GM12873 (cell line): ENCODE measurements around the gene TMEM217.

Source experiments
- CTCF ChIP-seq: IDR thresholded peaks from 2 replicates; pipeline ENCODE4 v1.5.1; 2012; ENCODE audit warnings: low read depth, mild to moderate bottlenecking, moderate library complexity, low read length, control low read depth; ENCODE audit not compliant: insufficient read depth; ENCODE audit errors: missing control alignments

The TMEM217 gene

GRCh38 chr6:37201726-37202125 is 56.2 kb downstream of the TMEM217 start:
- no peak for TF ChIP-seq CTCF

GRCh38 chr6:37200085-37200484 is 57.9 kb downstream of the TMEM217 start:
- TF ChIP-seq CTCF, result no peak

GRCh38 chr6:37192666-37193065 is 65.3 kb downstream of the TMEM217 start:
- no peak for TF ChIP-seq CTCF

GRCh38 chr6:37190159-37190535 is 67.8 kb downstream of the TMEM217 start:
- no peak for TF ChIP-seq CTCF

- no peak for TF ChIP-seq CTCF
These were observed 68.9 kb downstream of the TMEM217 start for GRCh38 chr6:37188962-37189510.

- TF ChIP-seq CTCF, result no peak
These were observed 70.5 kb downstream of the TMEM217 start for GRCh38 chr6:37187321-37188022.

- TF ChIP-seq CTCF, result no peak
These were observed 75.0 kb downstream of the TMEM217 start for GRCh38 chr6:37182736-37183590.
